ENCODE measurements around the gene USP7.

DNA sequence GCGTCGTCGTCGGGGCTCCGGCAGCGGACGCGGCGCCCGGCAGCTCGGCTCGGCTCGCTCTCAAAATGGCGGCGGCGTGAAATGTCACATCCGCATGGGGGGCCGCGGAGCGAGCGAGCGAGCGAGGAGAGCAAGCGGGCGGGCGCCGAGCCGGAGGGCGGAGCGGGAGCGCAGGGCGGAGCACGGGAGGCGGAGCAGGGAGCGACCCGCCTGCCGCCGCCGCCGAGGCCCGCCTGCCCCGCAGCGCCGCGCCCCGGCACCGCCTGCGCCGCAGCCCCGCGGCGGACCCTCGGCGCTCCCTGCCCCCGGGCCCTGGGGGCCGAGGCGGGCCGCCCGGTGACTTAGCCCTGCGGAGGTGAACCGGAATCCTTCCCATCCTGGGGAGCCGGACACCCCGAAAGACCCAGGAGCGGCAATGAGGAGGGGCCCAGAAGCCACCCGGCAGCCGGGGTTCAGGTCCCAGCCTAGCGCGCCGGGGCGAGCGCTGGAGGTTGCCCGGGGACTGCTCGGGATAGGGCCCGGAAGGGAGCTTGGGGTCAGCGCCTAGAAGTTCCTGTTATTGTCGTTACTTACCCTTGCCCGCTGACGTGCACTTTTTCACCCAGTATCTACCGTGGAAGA lies at the start of gene USP7:
- TF ChIP-seq, protein P1, sequence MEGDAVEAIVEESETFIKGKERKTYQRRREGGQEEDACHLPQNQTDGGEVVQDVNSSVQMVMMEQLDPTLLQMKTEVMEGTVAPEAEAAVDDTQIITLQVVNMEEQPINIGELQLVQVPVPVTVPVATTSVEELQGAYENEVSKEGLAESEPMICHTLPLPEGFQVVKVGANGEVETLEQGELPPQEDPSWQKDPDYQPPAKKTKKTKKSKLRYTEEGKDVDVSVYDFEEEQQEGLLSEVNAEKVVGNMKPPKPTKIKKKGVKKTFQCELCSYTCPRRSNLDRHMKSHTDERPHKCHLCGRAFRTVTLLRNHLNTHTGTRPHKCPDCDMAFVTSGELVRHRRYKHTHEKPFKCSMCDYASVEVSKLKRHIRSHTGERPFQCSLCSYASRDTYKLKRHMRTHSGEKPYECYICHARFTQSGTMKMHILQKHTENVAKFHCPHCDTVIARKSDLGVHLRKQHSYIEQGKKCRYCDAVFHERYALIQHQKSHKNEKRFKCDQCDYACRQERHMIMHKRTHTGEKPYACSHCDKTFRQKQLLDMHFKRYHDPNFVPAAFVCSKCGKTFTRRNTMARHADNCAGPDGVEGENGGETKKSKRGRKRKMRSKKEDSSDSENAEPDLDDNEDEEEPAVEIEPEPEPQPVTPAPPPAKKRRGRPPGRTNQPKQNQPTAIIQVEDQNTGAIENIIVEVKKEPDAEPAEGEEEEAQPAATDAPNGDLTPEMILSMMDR (IDR thresholded peaks at IDR 0.05; ENCODE audit: poor library complexity) = no peak
- no peak for TF ChIP-seq EZH2 (IDR thresholded peaks at IDR 0.05; ENCODE audit: borderline replicate concordance)
- TF ChIP-seq EZH2phosphoT487 (IDR thresholded peaks at IDR 0.05; ENCODE audit: low read depth, severe bottlenecking, unreplicated experiment) = no peak

All from hepatocyte (in vitro differentiated cells).